IPS-NIHi11 (cell line): Measurements from ENCODE around the gene TSPAN3.
A peak's percentile ranks its signal among the peaks of the same experiment; 100 is the strongest.

Experiments used
- DNase-seq: peaks from one replicate; pipeline ENCODE4 v3.0.0; 2012; ENCODE audit warnings: mixed read lengths, low spot score

The TSPAN3 gene

GRCh38 chr15:77084436-77084835 lies 13.5 kb upstream of the TSPAN3 start:
- DNase-seq = no peak

GRCh38 chr15:77083381-77084160 lies 12.7 kb upstream of the TSPAN3 start:
- DNase-seq = peak; percentile 97

- no peak for DNase-seq
Observed at GRCh38 chr15:77081971-77082370, 11.1 kb upstream of the TSPAN3 start.

- no peak for DNase-seq
Observed at GRCh38 chr15:77076323-77076915, 5.5 kb upstream of the TSPAN3 start.

GRCh38 chr15:77075528-77075927 lies 4.6 kb upstream of the TSPAN3 start:
- no peak for DNase-seq

GRCh38 chr15:77074350-77074749 lies 3.4 kb upstream of the TSPAN3 start:
- DNase-seq = no peak

GRCh38 chr15:77071305-77072223 lies 655 bp upstream of the TSPAN3 start:
- no peak for DNase-seq

GRCh38 chr15:77070180-77070494 lies 772 bp downstream of the TSPAN3 start:
- DNase-seq = no peak

GRCh38 chr15:77069521-77070121 lies 1.3 kb downstream of the TSPAN3 start:
- no peak for DNase-seq

GRCh38 chr15:77068633-77069032 lies 2.3 kb downstream of the TSPAN3 start:
- DNase-seq = no peak

GRCh38 chr15:77067691-77068367 lies 3.1 kb downstream of the TSPAN3 start:
- DNase-seq = no peak

- no peak for DNase-seq
Observed at GRCh38 chr15:77066971-77067690, 3.8 kb downstream of the TSPAN3 start.

- no peak for DNase-seq
Observed at GRCh38 chr15:77064539-77065308, 6.2 kb downstream of the TSPAN3 start.

GRCh38 chr15:77064063-77064462 lies 6.8 kb downstream of the TSPAN3 start:
- no peak for DNase-seq

- no peak for DNase-seq
Observed at GRCh38 chr15:77063249-77063648, 7.7 kb downstream of the TSPAN3 start.

- no peak for DNase-seq
Observed at GRCh38 chr15:77060546-77060945, 10.4 kb downstream of the TSPAN3 start.

- no peak for DNase-seq
Observed at GRCh38 chr15:77059786-77060361, 11.0 kb downstream of the TSPAN3 start.

- no peak for DNase-seq
Observed at GRCh38 chr15:77058468-77058867, 12.4 kb downstream of the TSPAN3 start.

- DNase-seq = no peak
Observed at GRCh38 chr15:77057685-77058084, 13.2 kb downstream of the TSPAN3 start.

- DNase-seq = no peak
Observed at GRCh38 chr15:77057072-77057471, 13.8 kb downstream of the TSPAN3 start.
